HG03159 (cell line): ENCODE data around the gene RPL27.
A peak's percentile ranks its signal among the peaks of the same experiment; 100 is the strongest.
"Not testable (repeated sequence)": the region's sequence is repeated elsewhere in the genome, so short reads cannot be mapped to it uniquely, and the experiment has no call there.

Source experiments
- ATAC-seq: cut with Tn5 transposase; IDR thresholded peaks from one replicate; pipeline ENCODE4 v1.9.1; 2021; ENCODE audit warnings: mild to moderate bottlenecking, moderate library complexity; ENCODE audit not compliant: unreplicated experiment

RPL27 gene

GRCh38 chr17:42992872-42993271 is 5.3 kb upstream of the RPL27 start:
- ATAC-seq: no peak

- ATAC-seq: not testable (repeated sequence)
Measured at GRCh38 chr17:42993913-42994312, 4.3 kb upstream of the RPL27 start.

DNA sequence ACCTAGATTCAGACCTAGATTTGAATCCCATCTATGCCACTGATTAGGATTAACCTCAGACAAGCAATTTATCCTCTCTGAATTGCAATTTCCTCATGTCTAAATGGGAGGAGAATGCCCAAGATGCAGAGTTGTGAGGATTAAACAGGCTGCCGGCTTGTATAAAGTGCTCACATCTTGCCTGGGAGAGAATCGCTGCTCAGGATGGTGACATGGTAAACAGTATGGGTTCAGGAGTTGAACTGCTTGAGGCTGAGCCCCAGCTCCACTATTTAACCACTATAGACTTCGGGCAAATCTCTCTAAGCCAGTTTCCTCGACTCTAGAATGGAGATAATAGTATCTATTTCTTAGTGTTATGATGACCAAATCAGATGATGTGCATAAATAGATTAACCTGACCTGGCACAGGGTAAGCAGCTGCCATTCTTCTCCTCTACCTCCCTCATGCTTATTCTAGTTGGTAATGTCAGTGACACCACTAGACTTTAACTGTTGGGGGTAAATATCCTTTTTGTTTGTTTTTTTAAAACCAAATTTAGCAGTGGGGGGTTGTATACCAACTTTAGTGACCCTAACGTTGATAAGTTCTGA is 732 bp upstream of the RPL27 start:
- ATAC-seq: no peak

DNA sequence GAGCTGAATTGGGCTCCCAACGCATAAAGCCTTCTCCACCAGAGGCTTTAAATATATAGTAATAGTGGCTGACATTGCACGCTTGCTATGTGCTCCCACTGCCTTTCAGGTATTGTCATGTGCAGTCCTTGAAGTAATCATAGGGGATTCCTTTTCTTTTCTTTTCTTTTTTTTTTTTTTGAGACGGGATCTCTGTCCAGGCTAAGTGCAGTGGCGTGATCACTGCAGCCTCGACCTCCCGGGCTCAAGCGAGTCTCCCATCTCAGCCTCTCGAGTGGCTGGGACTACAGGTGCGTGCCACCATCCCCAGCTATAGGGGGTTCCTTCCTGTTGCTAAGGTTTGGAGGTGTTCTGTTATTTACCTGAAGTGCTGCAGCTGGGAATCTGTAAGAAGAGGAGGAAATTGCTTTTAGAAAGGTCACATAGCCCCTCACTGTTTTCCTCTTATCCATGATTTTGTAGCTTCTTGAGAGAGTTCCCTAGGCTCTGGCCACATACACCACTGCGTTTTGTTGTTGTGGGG is 845 bp downstream of the RPL27 start:
- no peak for ATAC-seq

DNA sequence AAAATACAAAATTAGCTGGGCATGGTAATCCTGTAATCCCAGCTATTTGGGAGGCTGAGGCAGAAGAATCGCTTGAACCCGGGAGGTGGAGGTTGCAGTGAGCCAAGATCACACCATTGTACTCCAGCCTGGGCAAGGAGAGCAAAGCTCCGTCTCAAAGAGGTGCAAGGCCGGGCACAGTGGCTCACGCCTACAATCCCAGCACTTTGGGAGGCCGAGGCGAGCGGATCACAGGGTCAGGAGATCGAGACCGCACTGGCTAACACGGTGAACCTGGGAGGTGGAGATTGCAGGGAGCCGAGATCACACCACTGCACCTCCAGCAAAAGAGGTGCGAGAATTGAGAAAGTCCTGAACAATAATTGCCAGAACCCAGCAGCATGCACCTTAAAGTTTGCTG is 2.7 kb downstream of the RPL27 start:
- ATAC-seq: not testable (repeated sequence)

GRCh38 chr17:43003542-43004172 is 5.4 kb downstream of the RPL27 start:
- no peak for ATAC-seq

DNA sequence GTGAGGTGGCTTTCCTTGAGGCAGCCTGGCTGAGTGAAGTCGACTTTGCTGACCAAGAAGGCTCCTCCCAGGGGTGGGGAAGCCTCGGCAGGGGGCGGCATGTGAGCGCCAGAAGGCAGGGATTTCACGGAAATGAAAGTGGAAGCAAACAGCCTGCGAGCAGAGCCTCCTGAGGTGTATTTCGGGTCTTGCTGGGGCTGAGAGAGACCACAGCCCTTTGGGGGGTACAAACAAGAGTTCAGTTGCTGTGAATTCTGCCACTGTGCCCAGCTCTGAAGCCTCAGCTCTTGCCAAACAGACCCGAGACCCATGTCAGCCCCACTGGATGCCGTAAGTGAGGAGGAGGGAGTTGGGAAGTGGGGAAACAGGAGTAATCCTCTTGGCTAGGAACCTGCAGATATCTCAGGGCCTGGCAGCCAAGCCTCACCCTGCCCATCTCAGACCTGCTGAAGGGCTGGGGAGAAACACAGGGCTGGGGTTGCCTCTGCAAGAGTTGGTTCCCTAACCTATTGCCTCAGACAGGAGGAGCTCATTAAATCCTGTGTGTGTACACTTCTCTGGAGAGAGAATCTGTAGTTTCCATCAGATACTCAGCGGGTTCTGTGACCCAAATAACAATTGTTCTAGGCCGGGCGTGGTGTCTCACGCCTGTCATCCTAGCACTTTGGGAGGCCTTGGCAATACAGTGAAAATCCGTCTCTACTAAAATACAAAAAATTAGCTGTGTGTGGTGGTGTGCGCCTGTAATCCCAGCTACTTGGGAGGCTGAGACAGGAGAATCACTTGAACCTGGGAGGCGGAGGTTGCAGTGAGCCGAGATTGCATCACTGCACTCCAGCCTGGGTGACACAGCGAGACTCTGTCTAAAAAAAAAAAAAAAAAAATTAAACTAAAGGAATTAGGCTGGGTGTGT is 8.7 kb downstream of the RPL27 start, which contains the start of gene IFI35:
Gene IFI35, plus strand, starts transcription at position 146 of the 913 bp plus-strand sequence. Its CDS starts 164 bp downstream, at position 310.
- peak; percentile 82 for ATAC-seq

DNA sequence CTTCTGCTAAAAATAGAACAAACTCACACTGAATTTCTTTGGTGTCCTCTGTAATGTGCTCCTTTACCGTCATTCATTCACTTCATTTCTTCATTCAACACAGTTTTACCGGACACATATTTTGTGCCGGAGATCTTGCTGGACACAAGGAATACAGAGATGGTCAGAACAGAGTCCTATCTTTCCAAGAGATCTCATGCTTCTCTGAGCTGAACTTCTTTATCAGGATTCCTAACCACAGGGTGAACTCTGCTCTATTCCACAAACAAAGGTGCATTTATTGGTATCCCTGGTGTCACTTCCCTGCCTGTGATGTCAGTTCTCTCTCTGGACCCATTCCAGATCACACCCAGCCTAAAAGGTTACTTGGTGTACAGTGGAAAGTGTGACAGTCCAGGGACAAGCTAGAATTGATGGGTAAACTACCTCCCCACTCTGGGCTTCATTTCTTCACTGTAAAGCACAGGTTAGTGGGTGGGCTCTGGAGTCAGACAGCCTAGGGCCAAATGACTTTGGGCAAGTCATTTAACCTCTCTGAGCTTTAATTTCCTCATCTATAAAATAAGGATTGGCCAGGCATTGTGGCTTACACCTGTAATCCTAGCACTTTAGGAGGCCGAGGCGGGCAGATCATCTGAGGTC is 12.6 kb downstream of the RPL27 start:
- ATAC-seq: no peak

DNA sequence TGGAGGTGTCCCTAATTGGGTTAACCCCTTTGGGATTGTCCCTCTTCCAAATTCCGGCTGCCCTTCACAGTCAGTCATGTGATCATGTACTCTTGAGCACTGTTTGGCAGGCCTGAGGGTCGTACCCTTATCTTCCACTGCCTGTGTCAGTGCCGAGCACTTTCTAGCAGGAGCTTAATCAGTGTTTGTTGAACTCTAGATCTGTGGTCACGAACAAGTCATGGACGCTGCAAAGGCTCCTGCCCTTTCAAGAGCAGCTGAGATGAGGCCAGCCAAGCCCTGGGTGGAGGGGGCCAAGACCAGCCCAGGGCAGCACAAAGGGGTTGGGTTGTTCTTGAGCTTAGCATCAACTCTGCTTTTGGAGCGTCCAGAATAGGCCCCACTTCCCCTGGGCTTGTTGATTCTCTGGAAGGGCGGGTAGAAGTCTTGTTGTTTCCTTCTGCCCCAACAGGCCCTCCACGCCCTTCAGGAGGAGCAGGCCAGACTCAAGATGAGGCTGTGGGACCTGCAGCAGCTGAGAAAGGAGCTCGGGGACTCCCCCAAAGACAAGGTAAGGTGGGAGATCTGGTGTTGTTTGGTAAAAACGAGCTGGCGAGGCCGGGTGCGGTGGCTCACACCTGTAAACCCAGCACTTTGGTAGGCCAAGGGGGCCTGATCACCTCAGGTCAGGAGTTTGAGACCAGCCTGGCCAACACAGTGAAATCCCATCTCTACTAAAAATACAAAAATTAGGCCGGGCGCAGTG is 13.7 kb downstream of the RPL27 start:
- no peak for ATAC-seq

DNA sequence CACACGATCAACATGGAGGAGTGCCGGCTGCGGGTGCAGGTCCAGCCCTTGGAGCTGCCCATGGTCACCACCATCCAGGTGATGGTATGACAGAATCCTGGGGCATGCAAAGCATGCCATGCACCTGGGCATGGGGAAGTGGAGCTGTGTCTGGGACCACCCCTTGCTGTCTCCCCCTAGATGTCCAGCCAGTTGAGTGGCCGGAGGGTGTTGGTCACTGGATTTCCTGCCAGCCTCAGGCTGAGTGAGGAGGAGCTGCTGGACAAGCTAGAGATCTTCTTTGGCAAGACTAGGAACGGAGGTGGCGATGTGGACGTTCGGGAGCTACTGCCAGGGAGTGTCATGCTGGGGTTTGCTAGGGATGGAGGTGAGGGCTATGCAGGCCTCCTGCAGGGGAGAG is 15.1 kb downstream of the RPL27 start:
- ATAC-seq: no peak

DNA sequence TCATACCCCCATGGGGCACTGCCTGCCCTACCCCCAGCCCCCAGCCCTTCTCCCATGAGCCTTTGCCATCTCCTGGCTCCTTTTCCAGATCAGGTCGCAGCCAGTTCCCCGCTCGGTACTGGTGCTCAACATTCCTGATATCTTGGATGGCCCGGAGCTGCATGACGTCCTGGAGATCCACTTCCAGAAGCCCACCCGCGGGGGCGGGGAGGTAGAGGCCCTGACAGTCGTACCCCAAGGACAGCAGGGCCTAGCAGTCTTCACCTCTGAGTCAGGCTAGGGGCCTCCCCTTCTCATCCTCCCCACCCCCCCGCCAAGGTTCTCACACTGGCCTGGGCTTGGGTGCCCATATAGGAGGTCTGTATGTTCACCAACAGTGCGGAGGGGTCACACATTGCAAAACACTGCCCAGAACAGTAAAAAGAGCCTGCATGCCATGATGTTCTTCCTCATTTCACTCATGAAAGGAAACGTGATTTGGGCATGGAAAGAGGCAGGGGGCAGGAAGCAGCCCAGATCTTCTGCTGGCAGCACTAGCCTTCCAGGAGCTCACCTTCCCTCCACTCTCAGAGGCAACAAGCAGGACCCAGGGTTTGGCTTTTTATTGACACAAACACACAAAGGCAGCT is 15.9 kb downstream of the RPL27 start:
- ATAC-seq: no peak

DNA sequence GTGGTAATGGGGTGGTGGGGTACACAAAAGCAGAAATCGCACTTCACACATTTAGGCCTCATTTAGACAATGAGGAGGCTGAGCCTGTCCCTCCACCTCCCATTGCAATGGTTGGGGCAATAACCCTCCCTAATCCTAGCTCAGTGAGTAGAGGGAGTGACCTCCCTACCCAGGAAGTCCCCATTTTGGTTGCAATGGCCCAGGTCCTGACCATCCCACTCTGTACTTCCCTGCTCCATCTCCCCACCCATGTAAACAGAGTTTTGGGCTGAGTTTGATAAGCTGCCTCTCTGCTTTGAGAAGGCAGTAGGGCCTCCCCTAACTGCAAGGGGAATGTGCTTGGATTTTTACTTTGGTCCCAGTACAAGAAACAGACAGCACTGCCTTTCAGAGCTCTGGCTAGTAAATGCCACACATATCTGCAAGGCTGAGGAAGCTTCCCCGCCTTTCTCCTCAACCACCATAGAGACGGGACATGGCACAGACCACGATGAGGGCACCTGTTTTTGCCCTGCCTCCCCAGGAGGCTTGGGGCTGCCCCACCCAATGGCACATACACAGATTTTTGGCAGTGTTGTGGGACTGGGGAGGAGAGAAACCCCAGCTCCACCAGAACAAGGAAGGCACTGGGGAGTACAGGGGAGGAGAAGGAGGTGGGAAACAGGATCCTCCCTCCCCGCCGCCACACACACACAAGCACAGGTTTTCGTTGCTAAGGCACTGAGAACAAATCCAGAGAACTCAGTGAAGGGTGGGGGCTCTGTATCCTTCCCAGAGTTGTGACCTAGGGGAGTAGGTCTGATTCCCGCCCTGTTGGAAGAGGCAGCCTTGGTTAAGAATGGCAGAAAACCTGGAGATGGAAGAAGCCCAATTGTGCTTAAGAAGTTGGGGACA is 16.7 kb downstream of the RPL27 start:
- ATAC-seq: no peak

DNA sequence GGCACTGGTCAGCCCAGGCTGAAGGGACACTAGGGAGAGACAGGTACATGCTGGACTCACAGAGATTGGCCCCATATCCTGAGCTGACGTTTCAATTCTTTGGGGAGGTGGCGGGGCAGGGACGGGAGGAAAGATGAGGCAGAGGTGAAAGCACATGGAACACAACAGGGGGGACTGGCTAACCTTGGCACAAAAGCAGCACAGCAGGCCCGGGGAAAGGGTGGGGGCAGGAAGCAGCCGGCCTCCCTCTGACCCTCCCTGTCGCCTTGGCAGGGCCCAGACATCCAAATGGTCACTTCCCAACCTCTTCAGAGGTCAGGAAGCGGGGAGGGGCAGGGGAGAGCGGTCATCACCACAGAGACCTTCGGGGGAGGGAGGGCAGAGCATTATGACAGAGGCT is 17.4 kb downstream of the RPL27 start:
- no peak for ATAC-seq

DNA sequence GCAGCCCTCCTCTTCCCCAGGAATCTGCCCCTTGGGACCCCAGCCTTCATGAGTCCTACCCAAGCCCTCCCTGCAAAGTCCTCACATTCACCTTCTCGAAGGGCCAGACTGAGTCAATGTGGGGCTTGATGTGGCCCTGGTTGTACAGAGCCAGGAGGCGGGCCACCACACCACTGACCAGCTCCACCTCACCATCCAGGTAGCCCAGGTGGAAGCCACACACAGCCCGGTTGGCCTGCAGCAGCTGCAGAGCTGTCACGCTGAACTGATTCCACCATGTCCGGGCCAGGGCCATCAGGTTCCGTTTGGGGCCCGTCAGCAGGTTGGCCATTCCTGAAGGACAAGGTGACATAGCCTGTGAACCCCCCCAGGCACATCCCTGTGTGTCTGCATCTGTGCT is 18.0 kb downstream of the RPL27 start:
- ATAC-seq: no peak

DNA sequence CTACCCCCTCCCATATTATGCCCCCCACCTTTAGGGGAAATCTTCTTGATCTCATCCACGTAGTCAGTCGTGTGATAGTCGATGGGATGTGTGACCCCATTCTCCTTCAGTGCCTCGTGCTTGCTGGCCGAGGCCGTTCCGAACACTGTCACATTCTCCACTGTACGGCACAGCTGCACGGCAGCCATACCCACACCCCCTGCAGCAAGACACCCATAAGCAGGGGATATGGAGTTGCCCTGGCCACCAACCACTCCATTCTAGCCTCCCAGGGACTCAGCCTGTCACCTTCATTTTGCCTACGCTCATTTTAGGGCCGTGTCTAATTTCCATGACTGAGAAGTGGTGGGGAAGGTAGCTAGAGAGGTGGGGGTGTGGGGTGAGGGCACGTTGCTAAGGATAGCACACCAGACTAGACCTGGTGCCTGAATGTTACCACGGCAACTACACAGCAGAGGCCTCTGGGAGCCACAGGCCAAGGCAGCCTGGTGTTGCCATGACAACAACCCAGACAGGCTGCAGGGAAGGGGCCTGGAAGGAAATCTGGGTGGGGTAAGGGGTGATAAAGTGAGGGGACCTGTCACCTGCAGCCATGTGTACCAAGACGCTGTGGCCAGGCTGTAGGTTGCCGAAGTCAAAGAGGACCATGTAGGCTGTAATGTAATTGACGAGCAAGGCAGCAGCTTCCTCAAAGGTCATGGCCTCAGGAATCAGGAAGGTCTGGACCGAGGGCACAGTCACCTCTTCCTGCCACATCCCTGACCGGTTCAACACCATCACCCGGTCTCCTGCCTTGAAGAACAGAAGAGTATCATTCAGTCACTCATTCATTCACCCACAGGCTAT is 20.0 kb downstream of the RPL27 start:
- ATAC-seq: no peak

- no peak for ATAC-seq
Measured at GRCh38 chr17:43018932-43019331, 20.7 kb downstream of the RPL27 start.

- no peak for ATAC-seq
Measured at GRCh38 chr17:43019418-43019817, 21.2 kb downstream of the RPL27 start.

GRCh38 chr17:43020030-43020621 is 21.9 kb downstream of the RPL27 start:
- no peak for ATAC-seq
